ENCODE data around the gene SLC25A51. TPM values are rescaled to one million over a fixed set of nuclear protein-coding genes. Genes with fewer than 3 reads are reported as not detected.

The SLC25A51 gene
- total RNA-seq, 1 donor from 2014 or later, result 29.0 TPM

DNA sequence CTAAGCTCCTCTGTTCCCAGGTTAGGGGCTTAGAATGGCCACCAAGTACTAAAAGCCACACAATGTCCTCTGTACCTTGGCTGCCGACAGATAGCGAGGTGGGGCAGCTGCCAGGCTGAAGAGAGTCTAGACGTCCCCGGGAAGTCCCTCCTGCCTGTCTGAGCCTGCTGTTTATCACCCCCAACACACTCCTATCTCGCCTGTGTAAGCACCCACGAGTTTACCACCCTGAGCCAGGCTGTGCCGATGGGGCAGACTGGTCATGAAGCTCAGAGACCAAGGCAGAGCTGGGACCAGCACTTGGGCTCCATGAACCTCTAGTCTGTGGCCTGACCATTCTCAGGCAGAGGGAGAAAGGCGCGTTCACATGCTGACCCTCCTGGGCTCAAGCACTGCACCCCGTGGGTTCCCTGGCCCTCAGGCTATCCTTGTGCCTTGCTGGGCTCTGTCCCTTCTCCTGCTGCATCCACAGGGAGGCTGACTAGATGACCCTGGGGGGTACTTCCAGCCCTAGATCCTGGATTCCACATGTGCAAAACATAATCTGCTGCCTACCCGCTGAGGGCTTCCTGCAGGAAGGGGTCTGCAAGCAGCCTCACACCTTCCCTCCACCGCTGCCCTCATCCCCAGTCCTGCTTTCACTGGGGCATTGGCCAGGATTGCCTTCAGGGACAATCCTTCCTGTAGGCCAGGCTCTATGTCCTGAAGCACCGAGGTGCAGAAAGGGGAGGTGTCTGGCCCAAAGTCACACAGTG is 18.6 kb upstream of the SLC25A51 start:
- peak; percentile 83 for DNase-seq (ENCODE audit: low spot score)
- intact Hi-C loops (cut with DNase I), result loop anchor here (5.0 kb wide), 1 partner anchor 85 kb away; no protein-coding TSS in a partner anchor

DNA sequence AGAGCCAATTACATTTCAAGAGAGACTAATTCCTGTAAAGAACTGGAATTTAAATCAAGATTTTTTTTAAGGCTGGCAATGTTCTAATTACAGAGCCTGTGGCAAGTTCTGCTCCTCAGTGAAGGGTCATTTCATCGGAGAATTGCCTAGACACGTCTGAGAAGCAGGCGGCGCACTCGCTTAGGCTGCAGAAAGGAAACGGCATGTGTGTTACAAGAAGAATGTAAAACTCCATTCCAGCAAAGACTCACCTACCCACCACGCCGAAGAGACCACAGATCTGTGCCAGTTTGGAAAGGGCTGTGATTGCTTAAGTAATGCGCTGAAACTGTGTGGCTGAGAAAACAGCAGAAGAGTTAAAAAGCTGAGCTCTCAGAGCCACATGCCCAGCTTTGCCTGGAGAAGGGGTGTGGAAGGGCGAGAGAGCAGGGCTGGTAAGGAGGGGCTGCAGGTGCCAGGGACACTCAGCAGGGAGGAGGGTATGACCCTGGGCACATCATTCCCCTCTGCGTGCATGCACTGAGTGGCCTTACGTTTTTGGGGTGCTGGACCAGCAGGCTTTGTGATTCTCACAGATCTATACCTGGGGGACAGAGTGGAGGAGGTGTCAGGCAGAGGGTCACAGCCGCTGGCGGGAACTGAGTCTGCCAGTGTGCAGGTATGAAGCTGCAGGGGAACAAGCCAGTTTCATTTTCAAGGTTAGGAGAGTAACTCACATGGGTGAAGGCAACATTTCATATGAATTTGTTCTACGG is 17.8 kb upstream of the SLC25A51 start:
- intact Hi-C loops (cut with DNase I), result loop anchor here (5.0 kb wide), 1 partner anchor 86 kb away; no protein-coding TSS in a partner anchor

DNA sequence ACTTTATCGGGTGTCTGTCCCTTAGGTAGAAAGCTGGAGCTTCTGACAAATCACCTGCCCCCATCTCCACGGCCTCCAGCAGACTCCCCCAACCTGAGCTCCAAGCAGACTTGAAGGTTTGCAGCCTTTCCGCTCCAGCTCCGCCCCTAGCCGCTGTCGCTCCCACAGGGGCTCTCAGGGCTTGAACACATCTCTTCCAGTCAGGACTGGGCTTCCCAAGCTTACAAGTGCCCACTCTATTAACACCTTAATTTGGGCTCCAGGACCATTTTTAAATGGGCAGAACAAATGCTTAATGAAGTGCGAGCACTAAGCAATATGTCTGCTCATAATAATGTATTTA is 17.2 kb upstream of the SLC25A51 start:
- peak; percentile 26 for DNase-seq (ENCODE audit: low spot score)
- intact Hi-C loops (cut with DNase I), result loop anchor here (5.0 kb wide), 1 partner anchor 86 kb away; no protein-coding TSS in a partner anchor

More for the DNA sequence above, 17.8 kb upstream of the SLC25A51 start:
- peak; percentile 33 for DNase-seq (ENCODE audit: low spot score)

DNA sequence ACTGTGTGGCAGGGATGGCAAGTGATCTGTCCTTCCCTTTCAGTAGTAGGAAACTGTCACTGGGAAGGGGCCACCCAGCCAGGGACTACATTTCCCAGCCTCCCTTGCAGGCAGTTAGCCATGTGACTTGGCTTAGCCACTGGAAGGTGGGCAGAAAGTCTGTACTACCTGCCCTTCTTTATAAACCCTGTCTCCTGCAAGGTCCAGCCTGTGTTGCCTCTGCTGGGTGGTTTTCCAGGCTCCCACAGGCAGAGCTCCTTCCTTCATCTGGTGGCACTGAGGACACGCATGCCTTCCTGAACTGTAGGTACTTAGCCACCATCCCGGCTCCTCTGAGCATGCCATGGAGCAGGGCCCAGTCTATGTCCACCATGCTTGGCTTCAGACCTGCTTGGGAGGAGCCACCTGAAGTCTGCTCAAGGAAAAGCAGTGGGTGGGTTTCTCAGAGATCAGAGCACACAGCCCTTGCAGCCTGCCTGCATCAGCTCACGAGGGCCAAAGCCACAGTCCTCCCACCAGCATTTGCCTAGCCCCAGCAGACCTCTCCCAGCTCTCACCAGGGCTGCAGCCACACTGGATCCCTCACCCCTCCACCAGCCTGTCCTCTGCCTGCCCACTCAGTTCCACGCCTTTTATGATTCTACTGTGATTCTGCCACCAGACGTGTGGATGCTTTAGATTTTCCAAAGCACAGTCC is 16.7 kb upstream of the SLC25A51 start:
- intact Hi-C loops (cut with DNase I), result loop anchor here (5.0 kb wide), 1 partner anchor 87 kb away; no protein-coding TSS in a partner anchor
- peak; percentile 54 for DNase-seq (ENCODE audit: low spot score)

DNA sequence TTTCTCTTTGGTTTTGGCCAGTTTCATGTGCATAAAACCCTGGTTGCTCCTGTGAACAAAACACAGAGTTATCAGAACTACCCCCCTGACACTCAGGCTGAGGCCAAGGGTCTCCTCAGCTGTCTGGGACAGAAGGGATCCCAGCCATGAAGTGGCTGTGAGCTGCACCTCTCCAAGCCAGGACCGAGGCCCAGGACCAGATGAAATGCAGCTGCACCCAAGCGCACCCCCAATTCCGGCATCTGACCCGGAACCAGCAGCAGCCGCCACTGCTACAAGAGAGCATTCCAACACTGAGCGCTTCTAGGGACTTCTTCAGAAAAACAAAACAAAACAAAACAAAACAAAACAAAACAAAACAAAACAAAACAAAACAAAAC is 16.0 kb upstream of the SLC25A51 start:
- intact Hi-C loops (cut with DNase I), result loop anchor here (5.0 kb wide), 2 partner anchors 37 to 87 kb away; no protein-coding TSS in a partner anchor
- peak; percentile 39 for DNase-seq (ENCODE audit: low spot score)

DNA sequence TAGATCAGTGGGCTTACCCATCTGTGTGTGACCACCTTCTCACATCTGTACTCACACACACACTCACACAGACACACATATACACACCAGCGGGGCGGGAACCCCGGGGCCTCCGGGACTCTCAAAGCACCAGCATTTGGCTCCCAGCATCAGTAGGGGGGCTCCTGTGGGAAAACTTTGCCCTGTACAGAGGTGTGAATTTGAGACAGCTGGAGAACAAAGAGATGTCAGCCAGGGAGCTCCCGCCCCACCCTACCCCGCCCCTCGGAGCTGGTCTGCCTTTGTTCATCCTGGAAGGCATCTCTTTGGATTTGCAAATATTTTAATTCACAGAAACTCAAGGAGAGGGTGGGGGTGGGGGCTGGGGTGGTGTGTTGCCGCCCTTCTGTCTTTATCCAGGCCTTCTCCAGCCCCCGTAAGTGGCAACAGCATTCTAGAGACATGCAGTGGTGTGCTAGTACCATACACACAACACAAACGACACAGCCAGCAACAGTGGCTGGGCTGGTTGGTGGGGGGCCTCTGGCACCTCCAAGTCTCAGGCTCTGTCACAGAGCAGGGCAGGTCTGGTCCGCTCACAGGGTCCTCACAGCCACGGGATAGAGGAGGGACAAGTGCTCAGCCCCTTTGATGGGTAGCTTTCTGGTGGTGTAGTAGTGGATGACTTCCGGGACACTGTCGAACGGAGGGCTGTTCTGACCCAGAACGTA is 15.5 kb upstream of the SLC25A51 start:
- intact Hi-C loops (cut with DNase I), result loop anchor here (5.0 kb wide), 1 partner anchor 38 kb away; no protein-coding TSS in a partner anchor
- peak; percentile 55 for DNase-seq (ENCODE audit: low spot score)

DNA sequence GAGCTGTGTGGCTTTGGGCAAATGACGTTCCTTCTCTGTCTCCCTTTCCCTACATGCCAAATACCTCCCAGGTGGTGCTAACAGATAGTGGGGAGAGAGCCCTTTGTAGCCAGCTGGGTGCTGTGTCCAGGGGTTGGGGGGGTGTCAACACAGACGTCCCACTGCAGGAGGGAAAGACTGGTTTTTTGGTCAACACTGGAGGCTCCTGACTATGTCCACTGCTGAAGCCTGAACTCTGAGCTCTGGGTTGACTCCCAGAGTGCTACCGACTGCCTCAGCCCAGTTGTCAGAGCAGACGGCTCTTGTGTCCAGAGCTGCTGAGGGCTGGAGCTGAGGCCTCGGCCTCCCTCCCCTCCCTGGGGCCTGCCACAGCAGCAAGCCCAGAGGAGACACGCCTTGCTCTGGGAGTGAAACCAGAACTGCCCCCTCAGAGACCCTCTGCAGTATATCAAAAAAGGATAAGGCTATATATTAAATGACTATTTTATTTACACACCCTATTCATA is 14.8 kb upstream of the SLC25A51 start:
- intact Hi-C loops (cut with DNase I), result loop anchor here (5.0 kb wide), 1 partner anchor 39 kb away; no protein-coding TSS in a partner anchor
- DNase-seq (ENCODE audit: low spot score), result peak; percentile 56

DNA sequence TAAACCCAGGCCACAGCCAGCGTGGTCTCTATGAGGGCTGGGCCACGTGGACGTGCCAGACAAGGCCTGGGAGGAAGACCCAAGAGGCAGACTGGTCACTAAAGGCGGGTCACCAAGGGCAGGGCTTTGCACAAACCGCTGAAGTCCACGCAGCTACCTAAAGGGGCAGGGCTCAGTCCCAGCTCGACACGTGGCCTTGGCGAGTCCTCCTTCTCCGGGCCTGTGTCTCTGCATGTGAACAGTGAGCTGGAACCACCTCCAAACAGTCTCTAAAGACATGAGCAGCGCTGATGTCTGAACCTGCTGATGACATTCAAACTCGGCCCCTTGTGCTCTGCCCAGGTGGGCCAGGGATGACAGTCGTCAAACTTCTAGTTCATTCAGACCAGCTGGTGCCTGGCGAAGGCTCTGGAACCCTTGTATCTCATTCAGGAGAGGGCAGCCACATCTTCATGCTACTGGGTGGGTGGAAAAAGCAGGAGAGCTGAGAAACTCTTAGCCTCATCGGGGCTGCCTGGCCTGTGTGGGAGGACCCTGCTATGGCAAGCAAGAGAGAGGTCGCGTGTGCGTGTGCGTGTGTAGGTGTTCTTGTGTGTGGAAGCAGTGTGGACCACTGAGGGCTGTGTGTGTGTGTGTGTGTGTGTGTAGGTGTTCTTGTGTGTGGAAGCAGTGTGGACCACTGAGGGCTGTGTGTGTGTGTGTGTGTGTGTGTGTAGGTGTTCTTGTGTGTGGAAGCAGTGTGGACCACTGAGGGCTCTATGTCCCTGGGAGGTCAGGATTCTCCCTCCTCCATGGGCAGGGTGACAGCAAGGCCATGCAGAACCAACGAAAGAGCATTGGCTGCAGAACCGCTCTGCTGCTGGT is 14.1 kb upstream of the SLC25A51 start:
- intact Hi-C loops (cut with DNase I), result loop anchor here (5.0 kb wide), 1 partner anchor 39 kb away; no protein-coding TSS in a partner anchor
- DNase-seq (ENCODE audit: low spot score), result peak; percentile 74

DNA sequence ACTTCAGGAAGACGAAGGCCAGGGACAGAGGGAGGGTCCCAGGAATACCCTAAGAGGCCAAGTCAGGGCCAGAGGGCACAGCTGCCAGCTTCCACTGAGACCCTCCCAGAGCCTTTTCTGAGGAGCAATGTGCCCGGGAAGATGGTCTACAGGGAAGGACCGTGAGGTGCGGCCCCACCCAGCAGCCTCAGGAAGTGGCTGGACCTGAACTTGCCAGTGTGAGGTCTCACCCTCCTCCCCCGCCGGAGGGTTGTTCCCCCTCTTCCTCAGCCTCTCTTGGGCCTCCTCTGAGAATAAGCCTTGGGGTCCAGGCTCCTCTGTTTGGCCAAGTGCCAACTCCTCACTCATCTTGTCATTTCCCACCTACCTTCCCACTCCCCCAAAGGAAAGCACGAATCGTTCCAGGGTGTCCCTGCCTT is 13.4 kb upstream of the SLC25A51 start:
- DNase-seq (ENCODE audit: low spot score), result peak; percentile 61
- intact Hi-C loops (cut with DNase I), result loop anchor here (5.0 kb wide), 1 partner anchor 40 kb away; no protein-coding TSS in a partner anchor

DNA sequence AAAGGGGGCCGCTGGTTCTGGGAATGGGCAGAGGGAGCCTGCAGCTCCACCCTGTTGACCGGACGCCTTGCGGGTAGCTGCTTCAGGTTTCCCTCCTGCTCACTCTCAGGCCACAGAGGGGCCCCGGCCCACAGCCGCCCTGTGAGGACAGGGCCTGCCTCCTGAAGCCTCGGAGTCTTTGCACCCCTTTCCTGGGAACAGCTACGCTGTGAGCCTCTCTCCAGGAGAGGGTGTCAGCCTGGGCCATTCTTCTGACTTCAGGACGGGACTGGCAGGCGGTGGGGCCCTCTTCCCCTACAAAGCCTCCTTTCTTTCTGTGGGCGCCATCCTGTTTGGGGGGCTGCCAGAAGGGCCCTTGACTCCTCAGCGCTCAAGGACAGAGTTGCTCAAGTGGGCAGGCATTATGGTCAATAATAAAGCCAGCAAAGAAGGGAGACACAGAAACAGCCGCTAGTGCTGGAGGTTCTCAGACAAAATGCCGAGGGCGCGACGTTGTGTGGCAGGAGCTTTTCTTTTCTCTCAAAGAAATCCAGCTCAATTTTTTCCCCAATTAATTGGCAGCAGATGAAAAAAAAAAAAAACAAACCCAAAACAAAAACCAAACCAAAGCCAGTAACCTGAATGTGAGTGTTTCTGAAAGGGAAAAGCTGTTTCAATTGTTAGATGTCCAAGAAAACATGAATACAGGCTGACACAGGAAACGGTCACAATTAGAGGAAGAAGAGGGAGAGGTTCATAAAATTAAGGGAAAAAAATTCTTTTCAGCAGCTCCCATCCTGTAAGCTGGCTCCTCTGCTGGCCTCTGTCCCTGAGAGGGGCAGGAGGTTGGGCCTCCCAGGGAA is 12.8 kb upstream of the SLC25A51 start:
- peak; percentile 71 for DNase-seq (ENCODE audit: low spot score)
- intact Hi-C loops (cut with DNase I), result loop anchor here (5.0 kb wide), 1 partner anchor 41 kb away; no protein-coding TSS in a partner anchor

DNA sequence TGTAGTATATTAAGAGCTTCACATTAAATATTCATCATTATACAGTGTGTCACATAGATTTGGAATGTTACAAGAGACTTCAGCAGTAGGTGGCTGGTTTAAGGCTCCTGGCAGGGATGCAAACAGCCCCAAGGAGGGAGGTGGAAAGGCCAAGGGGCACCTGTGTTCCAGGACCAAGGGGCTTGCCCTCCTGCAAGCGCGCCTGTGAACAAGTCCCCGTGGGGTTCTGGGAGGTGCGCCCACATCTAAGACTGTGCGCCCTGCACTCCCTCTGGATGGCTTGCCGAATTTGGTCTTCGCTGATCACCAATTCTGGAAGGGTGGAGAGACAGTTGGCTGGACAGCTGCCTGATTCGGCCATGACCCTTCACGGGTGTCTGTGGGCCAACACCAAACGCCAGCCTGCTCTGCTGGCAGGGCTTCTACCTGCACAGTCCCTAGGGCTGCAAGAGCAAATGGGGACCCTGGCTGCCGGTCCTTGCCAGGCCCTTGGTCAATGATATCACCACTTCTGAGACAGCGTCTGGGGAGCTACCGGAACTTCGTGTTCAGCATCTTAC is 12.1 kb upstream of the SLC25A51 start:
- DNase-seq (ENCODE audit: low spot score), result peak; percentile 70
- intact Hi-C loops (cut with DNase I), result loop anchor here (2.0 to 5.0 kb wide), 2 partner anchors 41 to 151 kb away; no protein-coding TSS in a partner anchor

DNA sequence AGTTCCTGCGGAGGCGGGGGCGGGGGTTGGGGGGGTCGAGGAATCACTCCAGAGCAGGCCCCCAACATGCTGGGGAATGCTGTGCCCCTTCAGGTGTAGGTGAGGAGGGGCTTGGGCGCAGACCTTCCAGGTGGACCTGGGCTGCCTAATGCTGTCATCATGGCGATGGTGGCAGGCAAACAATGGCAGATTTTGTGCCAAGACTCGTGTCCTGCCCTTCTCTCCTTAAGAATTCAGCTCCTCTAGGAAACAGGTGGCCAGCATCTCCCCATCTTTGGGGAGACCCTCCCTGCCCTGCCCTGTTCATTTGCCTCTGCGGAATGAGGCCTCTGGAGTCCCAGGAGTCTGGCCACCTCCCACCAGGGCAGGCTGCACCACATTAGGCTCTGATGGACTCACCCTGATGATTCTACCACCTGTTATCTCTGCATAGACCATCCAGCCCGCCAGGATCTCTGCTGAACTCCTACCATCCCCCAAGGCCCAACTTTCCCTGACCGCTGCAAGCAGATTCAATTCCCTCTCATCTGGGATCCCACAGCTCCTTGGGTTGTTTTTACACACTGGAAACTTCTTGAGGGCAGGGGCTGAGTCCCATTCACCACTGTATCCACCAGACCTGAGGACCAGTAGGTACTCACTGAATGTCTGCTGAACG is 10.9 kb upstream of the SLC25A51 start:
- no peak for DNase-seq (ENCODE audit: low spot score)
- intact Hi-C loops (cut with DNase I), result loop anchor here (2.0 to 5.0 kb wide), 4 partner anchors 42 to 447 kb away; no protein-coding TSS in a partner anchor

DNA sequence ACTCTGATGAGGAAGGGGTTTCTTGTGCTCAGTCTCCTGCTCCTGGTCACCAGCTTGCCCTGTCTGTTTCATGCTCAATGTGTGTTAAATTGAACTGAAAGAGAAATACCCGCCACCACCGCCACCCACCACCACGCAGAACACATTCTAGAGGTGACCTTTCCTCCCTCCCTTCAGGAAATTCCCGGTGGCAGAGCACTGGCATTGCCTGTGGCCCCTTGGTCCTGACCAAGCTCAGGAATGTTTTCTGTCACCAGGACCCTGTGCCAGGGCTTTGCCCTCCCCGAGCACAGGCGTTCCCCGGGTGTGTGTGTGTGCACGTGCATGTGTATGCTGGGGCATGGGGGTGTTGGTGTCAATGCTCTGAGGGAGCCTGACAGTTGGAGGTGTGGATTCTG is 10.2 kb upstream of the SLC25A51 start:
- intact Hi-C loops (cut with DNase I), result loop anchor here (2.0 to 5.0 kb wide), 3 partner anchors 153 to 448 kb away; no protein-coding TSS in a partner anchor
- peak; percentile 43 for DNase-seq (ENCODE audit: low spot score)

DNA sequence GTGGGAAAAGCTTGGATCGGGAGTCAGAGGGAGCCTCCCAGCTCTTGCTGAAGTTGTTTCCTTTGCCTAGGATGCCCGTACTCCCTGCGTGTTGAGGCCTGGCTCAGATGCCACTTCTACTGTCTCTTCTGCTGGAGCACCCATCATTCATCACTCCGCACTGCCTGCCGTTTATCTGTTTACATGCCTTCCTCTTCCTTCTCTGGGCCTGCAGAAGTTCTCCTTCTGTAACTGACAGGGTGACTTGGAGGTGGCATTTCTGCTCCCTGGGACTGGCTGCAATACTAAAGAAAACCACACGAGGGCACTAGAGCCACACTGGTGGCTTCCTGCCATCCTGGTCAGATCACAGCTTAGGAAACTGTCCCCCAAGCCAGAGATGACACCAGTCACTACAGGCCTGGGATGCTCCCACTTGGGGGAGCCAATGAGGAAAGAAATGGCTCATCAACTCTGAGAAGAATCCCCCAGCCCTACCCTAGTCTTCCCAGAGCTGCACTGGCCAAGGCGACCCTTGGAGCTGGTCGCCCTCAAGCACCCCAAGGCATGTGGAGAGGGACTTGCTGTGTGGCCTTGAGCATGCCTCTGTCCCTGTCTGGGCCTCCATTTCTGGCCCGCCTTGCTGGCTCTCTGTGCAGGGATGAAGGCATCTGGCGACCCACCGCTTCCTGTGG is 9.7 kb upstream of the SLC25A51 start:
- intact Hi-C loops (cut with DNase I), result loop anchor here (2.0 to 5.0 kb wide), 4 partner anchors 153 to 449 kb away; no protein-coding TSS in a partner anchor
- DNase-seq (ENCODE audit: low spot score), result peak; percentile 87

DNA sequence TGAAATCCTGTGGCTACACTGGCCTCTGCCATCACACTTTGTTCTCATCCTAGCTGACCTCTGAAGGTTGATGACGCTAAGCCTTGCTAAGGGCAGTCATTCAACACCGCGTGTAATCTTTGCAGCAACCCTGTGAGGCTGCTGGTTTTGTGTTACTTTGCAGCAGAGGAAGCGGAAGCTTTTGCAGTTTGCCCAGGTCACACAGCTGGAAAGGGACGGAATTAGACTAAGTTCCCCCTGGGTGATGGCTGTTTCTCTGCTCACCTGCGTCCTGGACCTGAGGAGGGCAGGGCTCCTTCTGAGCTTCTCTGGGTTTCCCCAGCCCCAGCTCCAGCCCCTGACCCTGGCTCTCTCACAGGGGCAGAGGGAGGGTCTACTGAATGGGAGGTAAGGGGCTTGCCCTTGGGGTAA is 7.3 kb upstream of the SLC25A51 start:
- intact Hi-C loops (cut with DNase I), result loop anchor here (5.0 kb wide), 2 partner anchors 176 to 451 kb away; no protein-coding TSS in a partner anchor
- no peak for DNase-seq (ENCODE audit: low spot score)
